NB4 (cell line): Measurements from ENCODE around the gene ACOX1.
"Not testable (repeated sequence)": the region's sequence is repeated elsewhere in the genome, so short reads cannot be mapped to it uniquely, and the experiment has no call there.

ENCODE experiments used
- DNase-seq: peaks from one replicate; pipeline ENCODE4 v3.0.0; 2010; ENCODE audit warnings: low read depth
- H3K4me3 ChIP-seq: one replicate; pipeline ENCODE4 v1.5.1; 2011; ENCODE audit warnings: mild to moderate bottlenecking, low read depth, low read length, moderate library complexity
- CTCF ChIP-seq: IDR thresholded peaks from one replicate; pipeline ENCODE4 v1.5.1; 2012; ENCODE audit warnings: low read depth, low read length
- MAX ChIP-seq: IDR thresholded peaks from 2 replicates; pipeline ENCODE4 v1.6.1; 2011; ENCODE audit warnings: low read depth, low read length
- MYC ChIP-seq: IDR thresholded peaks from 2 replicates; pipeline ENCODE4 v1.6.1; 2011; ENCODE audit warnings: low read depth, low read length
- POLR2A ChIP-seq: IDR thresholded peaks from 2 replicates; pipeline ENCODE4 v1.6.1; 2011; ENCODE audit warnings: mild to moderate bottlenecking; ENCODE audit not compliant: insufficient read length; ENCODE audit errors: extremely low read depth

ACOX1 gene

GRCh38 chr17:75970011-75970523 is 8.9 kb downstream of the ACOX1 start:
- no peak overlapping the region for H3K4me3 ChIP-seq
- no peak for TF ChIP-seq CTCF
- TF ChIP-seq POLR2A, result no peak
- no peak for TF ChIP-seq MYC
- TF ChIP-seq MAX, result no peak
- DNase-seq, result peak; percentile 25

GRCh38 chr17:75969044-75969443 is 9.9 kb downstream of the ACOX1 start:
- not testable (repeated sequence) for DNase-seq, H3K4me3 ChIP-seq

GRCh38 chr17:75965468-75965867 is 13.5 kb downstream of the ACOX1 start:
- DNase-seq, result no peak
- no peak for TF ChIP-seq CTCF
- no peak for TF ChIP-seq POLR2A
- TF ChIP-seq MAX, result no peak
- no peak for TF ChIP-seq MYC
- H3K4me3 ChIP-seq, result no peak overlapping the region

GRCh38 chr17:75959839-75960511 is 19.0 kb downstream of the ACOX1 start:
- no peak for DNase-seq

GRCh38 chr17:75959051-75959838 is 19.7 kb downstream of the ACOX1 start:
- DNase-seq, result no peak
- TF ChIP-seq MYC, result no peak
- no peak for TF ChIP-seq MAX
- no peak for TF ChIP-seq POLR2A
- TF ChIP-seq CTCF, result no peak
- H3K4me3 ChIP-seq, result no peak overlapping the region

More at GRCh38 chr17:75959839-75960511, 19.0 kb downstream of the ACOX1 start:
- H3K4me3 ChIP-seq, result no peak overlapping the region
- TF ChIP-seq MAX (no peak), MYC (no peak), POLR2A (no peak), CTCF (no peak)

- H3K4me3 ChIP-seq, result no peak overlapping the region
- no peak for DNase-seq
- TF ChIP-seq MYC (no peak), CTCF (no peak), POLR2A (no peak), MAX (no peak)
Measured at GRCh38 chr17:75950855-75951554, 28.0 kb downstream of the ACOX1 start.
